HG02798 (cell line): Measurements from ENCODE around the gene TAF4B.
"Not testable (repeated sequence)": the region's sequence is repeated elsewhere in the genome, so short reads cannot be mapped to it uniquely, and the experiment has no call there.

ENCODE experiments used
- ATAC-seq: cut with Tn5 transposase; IDR thresholded peaks from one replicate; pipeline ENCODE4 v1.9.1; 2021; ENCODE audit warnings: mild to moderate bottlenecking; ENCODE audit not compliant: unreplicated experiment, poor library complexity

The TAF4B gene

GRCh38 chr18:26230497-26230896 lies 4.3 kb downstream of the TAF4B start:
- ATAC-seq, result no peak

GRCh38 chr18:26233208-26233607 lies 7.0 kb downstream of the TAF4B start:
- no peak for ATAC-seq

- ATAC-seq, result not testable (repeated sequence)
Measured at GRCh38 chr18:26237363-26237762, 11.1 kb downstream of the TAF4B start.

- not testable (repeated sequence) for ATAC-seq
Measured at GRCh38 chr18:26238718-26239117, 12.5 kb downstream of the TAF4B start.

- ATAC-seq, result not testable (repeated sequence)
Measured at GRCh38 chr18:26242392-26242791, 16.1 kb downstream of the TAF4B start.

GRCh38 chr18:26245434-26245833 lies 19.2 kb downstream of the TAF4B start:
- ATAC-seq, result not testable (repeated sequence)

GRCh38 chr18:26252411-26252810 lies 26.2 kb downstream of the TAF4B start:
- no peak for ATAC-seq

- ATAC-seq, result peak; percentile 48
Measured at GRCh38 chr18:26254808-26255207, 28.6 kb downstream of the TAF4B start.

- ATAC-seq, result no peak
Measured at GRCh38 chr18:26255695-26256622, 29.7 kb downstream of the TAF4B start.

GRCh38 chr18:26258711-26259110 lies 32.5 kb downstream of the TAF4B start:
- no peak for ATAC-seq

GRCh38 chr18:26259416-26259815 lies 33.2 kb downstream of the TAF4B start:
- not testable (repeated sequence) for ATAC-seq

GRCh38 chr18:26262156-26262555 lies 35.9 kb downstream of the TAF4B start:
- no peak for ATAC-seq

GRCh38 chr18:26267357-26267930 lies 41.2 kb downstream of the TAF4B start:
- no peak for ATAC-seq

GRCh38 chr18:26268454-26268853 lies 42.2 kb downstream of the TAF4B start:
- ATAC-seq, result no peak

- no peak for ATAC-seq
Measured at GRCh38 chr18:26271917-26272549, 45.8 kb downstream of the TAF4B start.

- ATAC-seq, result no peak
Measured at GRCh38 chr18:26277374-26277773, 51.1 kb downstream of the TAF4B start.

- ATAC-seq, result no peak
Measured at GRCh38 chr18:26279428-26279827, 53.2 kb downstream of the TAF4B start.

- ATAC-seq, result peak; percentile 60
Measured at GRCh38 chr18:26286008-26286407, 59.8 kb downstream of the TAF4B start.

GRCh38 chr18:26287644-26288043 lies 61.4 kb downstream of the TAF4B start:
- no peak for ATAC-seq

- ATAC-seq, result no peak
Measured at GRCh38 chr18:26290385-26290784, 64.1 kb downstream of the TAF4B start.

- ATAC-seq, result no peak
Measured at GRCh38 chr18:26293982-26294381, 67.7 kb downstream of the TAF4B start.
